DMS79 treated with DMSO at 0.1 percent for 48 hours (cell line): ENCODE data around the gene PKLR.
"Not testable (repeated sequence)": the region's sequence is repeated elsewhere in the genome, so short reads cannot be mapped to it uniquely, and the experiment has no call there.

Experiments
- DNase-seq: peaks from one replicate; lab custom pipeline; 2025; lab: John Stamatoyannopoulos, UW

The PKLR gene

GRCh38 chr1:155255243-155256007, 45.8 kb downstream of the PKLR start, which contains the start of gene ENTREP3:
TSS of gene ENTREP3 (minus strand) at chr1:155255483. CDS start at chr1:155254877, 606 bp downstream.
- peak; percentile 84 for DNase-seq

- no peak for DNase-seq
Measured at GRCh38 chr1:155254714-155255242, 46.5 kb downstream of the PKLR start.

GRCh38 chr1:155254228-155254713, 47.0 kb downstream of the PKLR start:
- DNase-seq, result no peak

- no peak for DNase-seq
Measured at GRCh38 chr1:155253797-155254196, 47.4 kb downstream of the PKLR start.

GRCh38 chr1:155253208-155253607, 48.0 kb downstream of the PKLR start:
- DNase-seq, result no peak

GRCh38 chr1:155251566-155251965, 49.7 kb downstream of the PKLR start:
- no peak for DNase-seq

GRCh38 chr1:155250633-155251449, 50.4 kb downstream of the PKLR start:
- peak; percentile 84 for DNase-seq

GRCh38 chr1:155250246-155250632, 51.0 kb downstream of the PKLR start:
- no peak for DNase-seq

GRCh38 chr1:155247667-155248553, 53.3 kb downstream of the PKLR start:
- no peak for DNase-seq

- not testable (repeated sequence) for DNase-seq
Measured at GRCh38 chr1:155246796-155247195, 54.4 kb downstream of the PKLR start.

GRCh38 chr1:155245163-155245524, 56.1 kb downstream of the PKLR start:
- no peak for DNase-seq

GRCh38 chr1:155244368-155245162, 56.7 kb downstream of the PKLR start:
- peak; percentile 99 for DNase-seq

- DNase-seq, result no peak
Measured at GRCh38 chr1:155242805-155243358, 58.4 kb downstream of the PKLR start.

- DNase-seq, result no peak
Measured at GRCh38 chr1:155241841-155242264, 59.4 kb downstream of the PKLR start.

GRCh38 chr1:155241069-155241679, 60.1 kb downstream of the PKLR start:
- peak; percentile 72 for DNase-seq
